H1 (cell line): ENCODE data around the gene SEPTIN1. TPM values are rescaled to one million over a fixed set of nuclear protein-coding genes. Genes with fewer than 3 reads are reported as not detected.
A peak's percentile ranks its signal among the peaks of the same experiment; 100 is the strongest.

Experiments
- CTCF ChIA-PET: fragments of 300-600 bp; sonication (Branson Sonifier 250); formaldehyde crosslinking; loops from one replicate; lab custom pipeline; 2021; ENCODE audit not compliant: partially characterized antibody; lab: Charles Lee
- POLR2A ChIA-PET: fragments of 300-600 bp; sonication (Branson Sonifier 250); formaldehyde crosslinking; loops from one replicate; lab custom pipeline; 2021; ENCODE audit warnings: inconsistent platforms; ENCODE audit not compliant: partially characterized antibody; lab: Charles Lee
- DNase-seq, 2 experiments: peaks; one replicate each; pipeline versions ENCODE4 v3.0.0 to v3.0.0-alpha.2; 2010 to 2022; ENCODE audit warnings: low spot score in 2 of 2, low read depth in 1 of 2, mixed read lengths in 1 of 2
- FAIRE-seq: peaks from 2 replicates; lab custom pipeline; 2011; peaks lifted over from hg19 to GRCh38; lab: Jason Lieb, UNC
- H2AFZ ChIP-seq: 2 replicates; pipeline ENCODE4 v1.8.1; 2012; ENCODE audit warnings: low read length, inconsistent platforms
- H2AK5ac ChIP-seq: 2 replicates; pipeline ENCODE4 v1.6.1; 2013; ENCODE audit warnings: low read depth, low read length
- H2BK120ac ChIP-seq: replicated peaks from 2 replicates; pipeline ENCODE3; 2013; ENCODE audit warnings: low read depth, low read length, inconsistent platforms
- H2BK12ac ChIP-seq: 2 replicates; pipeline ENCODE4 v1.6.1; 2013; ENCODE audit warnings: low read depth, low read length
- H2BK15ac ChIP-seq: 2 replicates; pipeline ENCODE4 v1.6.1; 2013; ENCODE audit warnings: low read length
- H2BK20ac ChIP-seq: 2 replicates; pipeline ENCODE4 v1.6.1; 2013; ENCODE audit warnings: low read length
- H2BK5ac ChIP-seq: 2 replicates; pipeline ENCODE4 v1.6.1; 2013; ENCODE audit warnings: low read depth, low read length
- H3K14ac ChIP-seq: 2 replicates; pipeline ENCODE4 v1.6.1; 2013; ENCODE audit warnings: inconsistent platforms; ENCODE audit not compliant: insufficient read length
- H3K18ac ChIP-seq: 2 replicates; pipeline ENCODE4 v1.6.1; 2013; ENCODE audit warnings: low read length; ENCODE audit errors: extremely low read depth
- H3K23ac ChIP-seq: 2 replicates; pipeline ENCODE4 v1.6.1; 2013; ENCODE audit warnings: inconsistent platforms; ENCODE audit not compliant: insufficient read length
- H3K23me2 ChIP-seq: 2 replicates; pipeline ENCODE4 v1.6.1; 2013; ENCODE audit warnings: low read depth, low read length
- H3K27ac ChIP-seq: 2 replicates; pipeline ENCODE4 v1.6.1; 2011; ENCODE audit warnings: low read depth, low read length, inconsistent platforms
- H3K27me3 ChIP-seq, 4 experiments: replicated peaks in 1 of 4; 1 replicate in 1 of 4; 2 replicates in 3 of 4; pipeline versions ENCODE4 v1.6.1 to v1.8.1; 2011 to 2013; ENCODE audit warnings: low read length in 3 of 4, mild to moderate bottlenecking in 3 of 4, inconsistent platforms in 2 of 4, mixed read lengths in 2 of 4, moderate library complexity in 1 of 4; ENCODE audit not compliant: control insufficient read depth in 3 of 4, insufficient read depth in 3 of 4; ENCODE audit errors: extremely low read depth in 1 of 4
- H3K36me3 ChIP-seq, 4 experiments: 2 replicates each; pipeline versions ENCODE4 v1.6.1 to v1.8.1; 2011 to 2013; ENCODE audit warnings: mild to moderate bottlenecking in 4 of 4, low read length in 3 of 4, moderate library complexity in 2 of 4, control low read depth in 1 of 4, inconsistent platforms in 1 of 4; ENCODE audit not compliant: insufficient read depth in 4 of 4, control insufficient read depth in 2 of 4
- H3K4ac ChIP-seq: replicated peaks from 2 replicates; pipeline ENCODE3; 2013; ENCODE audit warnings: low read length, low read depth, mixed read lengths, inconsistent platforms; ENCODE audit not compliant: insufficient read length
- H3K4me1 ChIP-seq, 4 experiments: replicated peaks in 1 of 4; 1 replicate in 1 of 4; 2 replicates in 3 of 4; pipeline versions ENCODE4 v1.6.1 to v1.8.1; 2011 to 2013; ENCODE audit warnings: low read length in 3 of 4, inconsistent platforms in 2 of 4, mixed read lengths in 1 of 4; ENCODE audit not compliant: insufficient read depth in 4 of 4, control insufficient read depth in 3 of 4
- H3K4me2 ChIP-seq, 2 experiments: 2 replicates each; pipeline versions ENCODE4 v1.6.1 to v1.8.1; 2011 to 2013; ENCODE audit warnings: low read depth in 2 of 2, low read length in 2 of 2, control low read depth in 1 of 2, inconsistent platforms in 1 of 2, mild to moderate bottlenecking in 1 of 2; ENCODE audit not compliant: insufficient read depth in 1 of 2
- H3K4me3 ChIP-seq, 4 experiments: fragments of 200-600, 300-600 bp in 1 of 4; sonication (generic), shearing (Covaris generic), sonication (Bioruptor Twin) in 1 of 4; 2 replicates each; pipeline versions ENCODE4 v1.5.1 to v1.8.1; 2011 to 2016; ENCODE audit warnings: low read length in 4 of 4, low read depth in 3 of 4, control low read depth in 2 of 4, inconsistent platforms in 2 of 4, mild to moderate bottlenecking in 2 of 4, mixed read lengths in 1 of 4, moderate library complexity in 1 of 4; ENCODE audit not compliant: insufficient read depth in 2 of 4; ENCODE audit errors: extremely low read depth in 1 of 4
- H3K56ac ChIP-seq: replicated peaks from 2 replicates; pipeline ENCODE3; 2013; ENCODE audit warnings: low read depth, mild to moderate bottlenecking, mixed read lengths, low read length, inconsistent platforms; ENCODE audit not compliant: insufficient read length
- H3K79me1 ChIP-seq: 2 replicates; pipeline ENCODE4 v1.6.1; 2013; ENCODE audit warnings: low read depth, low read length, control low read depth
- H3K79me2 ChIP-seq, 2 experiments: 2 replicates each; pipeline versions ENCODE4 v1.6.1 to v1.8.1; 2012 to 2013; ENCODE audit warnings: low read length in 2 of 2, mild to moderate bottlenecking in 2 of 2, inconsistent platforms in 1 of 2; ENCODE audit not compliant: insufficient read depth in 2 of 2, control insufficient read depth in 1 of 2
- H3K9ac ChIP-seq, 4 experiments: replicated peaks in 1 of 4; 1 replicate in 1 of 4; 2 replicates in 3 of 4; pipeline versions ENCODE4 v1.6.1 to v1.8.1; 2011 to 2013; ENCODE audit warnings: low read depth in 3 of 4, low read length in 3 of 4, control low read depth in 2 of 4, mild to moderate bottlenecking in 2 of 4, moderate library complexity in 2 of 4, inconsistent platforms in 1 of 4; ENCODE audit errors: extremely low read depth in 1 of 4
- H3K9me3 ChIP-seq, 2 experiments: 2 replicates each; pipeline versions ENCODE4 v1.6.1 to v1.8.1; 2012 to 2013; ENCODE audit warnings: mild to moderate bottlenecking in 2 of 2, moderate library complexity in 2 of 2, control low read depth in 1 of 2, inconsistent platforms in 1 of 2, low read depth in 1 of 2, low read length in 1 of 2, mixed read lengths in 1 of 2; ENCODE audit not compliant: insufficient read depth in 2 of 2
- H4K20me1 ChIP-seq, 2 experiments: replicated peaks in 1 of 2; 2 replicates each; pipeline versions ENCODE3 to v1.8.1; 2011 to 2013; ENCODE audit warnings: inconsistent platforms in 2 of 2, low read length in 2 of 2, mild to moderate bottlenecking in 1 of 2; ENCODE audit not compliant: insufficient read depth in 2 of 2, control insufficient read depth in 1 of 2
- H4K5ac ChIP-seq: 2 replicates; pipeline ENCODE4 v1.6.1; 2013; ENCODE audit warnings: low read length, low read depth, mixed read lengths, inconsistent platforms; ENCODE audit not compliant: insufficient read length
- H4K8ac ChIP-seq: 2 replicates; pipeline ENCODE4 v1.8.0; 2013; ENCODE audit warnings: mild to moderate bottlenecking, moderate library complexity, low read length, inconsistent platforms; ENCODE audit not compliant: insufficient read depth; ENCODE audit errors: extremely low read depth
- H4K91ac ChIP-seq: replicated peaks from 2 replicates; pipeline ENCODE3; 2013; ENCODE audit warnings: low read length, mixed read lengths, inconsistent platforms; ENCODE audit not compliant: insufficient read length
- BCL11A ChIP-seq, 2 experiments: IDR thresholded peaks; one replicate each; pipeline ENCODE4 v1.6.1; 2011; ENCODE audit warnings: low read depth in 2 of 2, low read length in 2 of 2, mild to moderate bottlenecking in 2 of 2
- EGR1 ChIP-seq: IDR thresholded peaks from 2 replicates; pipeline ENCODE4 v1.6.1; 2011; ENCODE audit warnings: low read depth, low read length, borderline replicate concordance
- EP300 ChIP-seq, 2 experiments: IDR thresholded peaks; 1 replicate in 1 of 2; 2 replicates in 1 of 2; pipeline ENCODE4 v1.6.1; 2011 to 2012; ENCODE audit warnings: low read depth in 2 of 2, low read length in 2 of 2, mild to moderate bottlenecking in 2 of 2, borderline replicate concordance in 1 of 2, inconsistent platforms in 1 of 2, moderate library complexity in 1 of 2
- POLR2AphosphoS5 ChIP-seq: IDR thresholded peaks from 2 replicates; pipeline ENCODE4 v1.6.1; 2011; ENCODE audit warnings: low read depth, low read length
- RNF2 ChIP-seq: fragments of 200-900, 300-1000 bp; sonication (generic); IDR thresholded peaks from 2 replicates; pipeline ENCODE4 v1.7.1; 2016; ENCODE audit warnings: borderline replicate concordance, low read depth, mild to moderate bottlenecking, antibody characterized with exemption, low read length; ENCODE audit not compliant: poor library complexity, severe bottlenecking; ENCODE audit errors: missing control alignments
- TBP ChIP-seq: IDR thresholded peaks from 2 replicates; pipeline ENCODE4 v1.6.1; 2011; ENCODE audit warnings: low read depth, low read length, improper control_type of control experiment
- ZNF274 ChIP-seq: IDR thresholded peaks from 2 replicates; pipeline ENCODE4 v1.7.0; 2012; ENCODE audit warnings: low read length, borderline replicate concordance; ENCODE audit errors: extremely low read depth
- WGBS, 2 experiments: shearing (Covaris generic) in 1 of 2; methylation state at CpG; one replicate each; pipeline versions ENCODE4 v1.1.6 to v1.1.7; 2013 to 2015; ENCODE audit warnings: low lambda C conversion rate in 2 of 2, mixed read lengths in 2 of 2, inconsistent platforms in 1 of 2, low coverage in 1 of 2, missing lambda C conversion rate in 1 of 2; ENCODE audit not compliant: insufficient replicate concordance in 2 of 2, insufficient coverage in 1 of 2, insufficient read length in 1 of 2; ENCODE audit errors: extremely low coverage in 1 of 2, missing lambda C conversion rate in 1 of 2; 5-methylcytosine and 5-hydroxymethylcytosine counted together
- polyA plus RNA-seq, 7 experiments: library from polyadenylated mRNA; depleted of rRNA in 3 of 7; stranded (reverse) in 5 of 7; unstranded in 2 of 7; fragments of >200 nt in 5 of 7; fragments of 200-250 nt in 2 of 7; gene quantifications; 1 replicate in 5 of 7; 2 replicates in 1 of 7; 4 replicates in 1 of 7; pipeline versions ENCODE4 v1.2.1 to v1.2.3, GENCODE V29; 2011 to 2013; ENCODE audit warnings: missing spikeins in 2 of 7, mixed read lengths in 2 of 7
- total RNA-seq: library from RNA; stranded (reverse); fragmentation: NEBNext Ultra II Directional; extraction: Animal tissue kit (Norgen Biotek cat#: 25700); gene quantifications from 2 replicates; pipeline ENCODE4 v1.2.1, GENCODE V29; 2021
- TF ChIP-seq, protein P1 (sequence below): IDR thresholded peaks from 2 replicates; pipeline ENCODE4 v1.6.1; 2011; ENCODE audit warnings: low read length, improper control_type of control experiment

Gene SEPTIN1
- total and polyA plus RNA-seq, 2 of the 8 experiments (the other 6 are each of a cell fraction or from before 2014, with no cell fraction given): 0.24 to 1.4 TPM

- peaks cover 7% of the 10 kb centered on the region; the same call in 1 of the 2 replicates for H3K23me2 ChIP-seq
- H2BK20ac ChIP-seq: no peak overlapping the region
- no peak overlapping the region for H3K14ac ChIP-seq
- no peak overlapping the region for H3K9ac ChIP-seq
- no peak overlapping the region; the same call in 1 of the 2 replicates for H3K27ac ChIP-seq
- H3K9me3 ChIP-seq: no peaks in the 10 kb centered on the region
- 93% methylated on average over 4 of the region's 4 CpGs; no CpG with 5 or more reads in 1 of the 2 experiments for WGBS, 2 experiments
- H3K27me3 ChIP-seq: no peaks in the 10 kb centered on the region
- ChIA-PET CTCF (interaction anchor here (1.1 kb wide), 1 partner anchor 187 kb away, joined by 3 read pairs; no protein-coding TSS in a partner anchor), POLR2A (interaction anchor here (1.3 kb wide), 1 partner anchor 138 kb away, joined by 3 read pairs; no protein-coding TSS in a partner anchor)
- no peak overlapping the region for H3K18ac ChIP-seq
- H2AK5ac ChIP-seq: 0 out of 2 replicates have a peak overlapping the region, but pooled peaks have one; percentile 28
- H2BK120ac ChIP-seq: no peak overlapping the region
- peaks cover 12 to 29% (median 20%) of the 10 kb centered on the region in 4 experiments; a peak in 7 of 8 replicates for H3K36me3 ChIP-seq
- peak overlapping the region; percentile 32 for H3K4ac ChIP-seq
- H3K79me2 ChIP-seq: peaks cover 0 to 23% of the 10 kb centered on the region in 2 experiments; a peak in 2 of 4 replicates
- peaks cover 3% of the 10 kb centered on the region; the same call in 1 of the 2 replicates for H3K79me1 ChIP-seq
- no peak overlapping the region for H3K23ac ChIP-seq
- no peak overlapping the region for H2AFZ ChIP-seq
- H4K20me1 ChIP-seq: peaks cover 2 to 6% of the 10 kb centered on the region in 2 experiments
- no peak for DNase-seq
- peaks cover 0 to 6% (median 4%) of the 10 kb centered on the region in 4 experiments; a peak in 4 of 7 replicates for H3K4me1 ChIP-seq
- no peak overlapping the region for H3K56ac ChIP-seq
- H2BK5ac ChIP-seq: no peak overlapping the region
- FAIRE-seq: no peak
- no peak overlapping the region for H4K91ac ChIP-seq
- H2BK15ac ChIP-seq: no peak overlapping the region
- H4K8ac ChIP-seq: no peak overlapping the region
- no peak overlapping the region for H3K4me3 ChIP-seq
- H3K4me2 ChIP-seq: no peak overlapping the region; a peak in 1 of 4 replicates
- no peak overlapping the region for H4K5ac ChIP-seq
- no peak overlapping the region for H2BK12ac ChIP-seq
- no peak for TF ChIP-seq BCL11A (IDR thresholded peaks at IDR 0.05; ENCODE audit: low read depth in 2 of 2, low read length in 2 of 2)
- no peak for TF ChIP-seq ZNF274
- TF ChIP-seq, protein P1, sequence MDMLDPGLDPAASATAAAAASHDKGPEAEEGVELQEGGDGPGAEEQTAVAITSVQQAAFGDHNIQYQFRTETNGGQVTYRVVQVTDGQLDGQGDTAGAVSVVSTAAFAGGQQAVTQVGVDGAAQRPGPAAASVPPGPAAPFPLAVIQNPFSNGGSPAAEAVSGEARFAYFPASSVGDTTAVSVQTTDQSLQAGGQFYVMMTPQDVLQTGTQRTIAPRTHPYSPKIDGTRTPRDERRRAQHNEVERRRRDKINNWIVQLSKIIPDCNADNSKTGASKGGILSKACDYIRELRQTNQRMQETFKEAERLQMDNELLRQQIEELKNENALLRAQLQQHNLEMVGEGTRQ: no peak
- no peak for TF ChIP-seq EGR1
- TF ChIP-seq EP300 (IDR thresholded peaks at IDR 0.05; ENCODE audit: borderline replicate concordance in 1 of 2, low read depth in 2 of 2, low read length in 2 of 2): no peak
- no peak for TF ChIP-seq RNF2
- no peak for TF ChIP-seq POLR2AphosphoS5
- TF ChIP-seq TBP: no peak
Measured at GRCh38 chr16:30428055-30428454, 45.7 kb upstream of the SEPTIN1 start.
